ENCODE results near the gene SYNRG.
"Not testable (repeated sequence)": the region's sequence is repeated elsewhere in the genome, so short reads cannot be mapped to it uniquely, and the experiment has no call there.

Gene SYNRG

GRCh38 chr17:37610971-37611370, 1.8 kb upstream of the SYNRG start:
- DNase-seq: no peak
- Mint-ChIP-seq H3K36me3 (peaks cover 21% of the 10 kb centered on the region), H3K4me3 (no peak overlapping the region), H3K27me3 (no peaks in the 10 kb centered on the region), H3K9me3 (no peaks in the 10 kb centered on the region), H3K27ac (no peak overlapping the region), H3K4me1 (peaks cover 20% of the 10 kb centered on the region)
- CTCF ChIA-PET: interaction anchor here (1.6 to 2.2 kb wide), 2 partner anchors 16 to 41 kb away, joined by 5 to 6 read pairs; no protein-coding TSS in a partner anchor

- H3K9me3 Mint-ChIP-seq, DNase-seq, H3K27me3 Mint-ChIP-seq: not testable (repeated sequence)
- H3K36me3 Mint-ChIP-seq: peaks cover 29% of the 10 kb centered on the region
- CTCF ChIA-PET: interaction anchor here (1.0 to 2.2 kb wide), 2 partner anchors 18 to 40 kb away, joined by 3 to 5 read pairs; no protein-coding TSS in a partner anchor
- H3K27ac Mint-ChIP-seq: peak overlapping the region; percentile 88
- H3K4me1 Mint-ChIP-seq: peaks cover 30% of the 10 kb centered on the region
- peak overlapping the region; percentile 72 for H3K4me3 Mint-ChIP-seq
Observed at GRCh38 chr17:37610041-37610420, 813 bp upstream of the SYNRG start.

- Mint-ChIP-seq H3K4me3 (peak overlapping the region; percentile 72), H3K9me3 (no peaks in the 10 kb centered on the region), H3K27me3 (no peaks in the 10 kb centered on the region), H3K4me1 (peaks cover 44% of the 10 kb centered on the region), H3K36me3 (peaks cover 35% of the 10 kb centered on the region), H3K27ac (peak overlapping the region; percentile 88)
- CTCF ChIA-PET: interaction anchor here (1.1 to 1.6 kb wide), 3 partner anchors 34 to 208 kb away, joined by 3 to 4 read pairs (median 3); partner anchors contain the start of gene DDX52
- no peak for DNase-seq
Observed at GRCh38 chr17:37608351-37609169, 658 bp downstream of the SYNRG start.

GRCh38 chr17:37607637-37608331, 1.4 kb downstream of the SYNRG start:
- H3K4me1 Mint-ChIP-seq: peaks cover 51% of the 10 kb centered on the region
- peak overlapping the region; percentile 72 for H3K4me3 Mint-ChIP-seq
- DNase-seq: peak; percentile 46
- H3K36me3 Mint-ChIP-seq: peaks cover 40% of the 10 kb centered on the region
- H3K27ac Mint-ChIP-seq: peak overlapping the region; percentile 88
- H3K9me3 Mint-ChIP-seq: no peaks in the 10 kb centered on the region
- CTCF ChIA-PET: interaction anchor here (1.2 to 1.6 kb wide), 2 partner anchors 80 to 208 kb away, joined by 3 to 4 read pairs; no protein-coding TSS in a partner anchor
- no peaks in the 10 kb centered on the region for H3K27me3 Mint-ChIP-seq

GRCh38 chr17:37605813-37606505, 3.3 kb downstream of the SYNRG start:
- Mint-ChIP-seq H3K4me3 (peak overlapping the region; percentile 72), H3K27me3 (no peaks in the 10 kb centered on the region), H3K9me3 (no peaks in the 10 kb centered on the region), H3K4me1 (peaks cover 58% of the 10 kb centered on the region), H3K27ac (peak overlapping the region; percentile 88), H3K36me3 (peaks cover 45% of the 10 kb centered on the region)
- DNase-seq: peak; percentile 70
- CTCF ChIA-PET: interaction anchor here (0.6 to 1.0 kb wide), 2 partner anchors 16 to 185 kb away, joined by 3 read pairs; no protein-coding TSS in a partner anchor

GRCh38 chr17:37605081-37605480, 4.1 kb downstream of the SYNRG start:
- H3K36me3 Mint-ChIP-seq: peaks cover 49% of the 10 kb centered on the region
- peak overlapping the region; percentile 72 for H3K4me3 Mint-ChIP-seq
- H3K27ac Mint-ChIP-seq: peak overlapping the region; percentile 88
- no peaks in the 10 kb centered on the region for H3K27me3 Mint-ChIP-seq
- H3K9me3 Mint-ChIP-seq: no peaks in the 10 kb centered on the region
- peaks cover 63% of the 10 kb centered on the region for H3K4me1 Mint-ChIP-seq
- CTCF ChIA-PET: no interaction called here
- DNase-seq: no peak

- peaks cover 57% of the 10 kb centered on the region for H3K4me1 Mint-ChIP-seq
Observed at GRCh38 chr17:37604556-37604955, 4.7 kb downstream of the SYNRG start.

GRCh38 chr17:37598145-37598544, 11.1 kb downstream of the SYNRG start:
- Mint-ChIP-seq H3K36me3 (peaks cover 57% of the 10 kb centered on the region), H3K4me3 (no peak overlapping the region), H3K27ac (peak overlapping the region; percentile 62), H3K27me3 (no peaks in the 10 kb centered on the region), H3K4me1 (peaks cover 22% of the 10 kb centered on the region), H3K9me3 (no peaks in the 10 kb centered on the region)
- CTCF ChIA-PET: no interaction called here
- DNase-seq: no peak

More at GRCh38 chr17:37604556-37604955, 4.7 kb downstream of the SYNRG start:
- H3K27ac Mint-ChIP-seq: peak overlapping the region; percentile 88
- DNase-seq: no peak
- H3K36me3 Mint-ChIP-seq: peaks cover 52% of the 10 kb centered on the region
- H3K27me3 Mint-ChIP-seq: no peaks in the 10 kb centered on the region
- H3K9me3 Mint-ChIP-seq: no peaks in the 10 kb centered on the region
- peak overlapping the region; percentile 72 for H3K4me3 Mint-ChIP-seq
- CTCF ChIA-PET: no interaction called here

GRCh38 chr17:37592291-37592690, 16.9 kb downstream of the SYNRG start:
- no peak for DNase-seq
- Mint-ChIP-seq H3K27ac (no peak overlapping the region), H3K4me3 (no peak overlapping the region), H3K36me3 (peaks cover 58% of the 10 kb centered on the region), H3K4me1 (peaks cover 32% of the 10 kb centered on the region), H3K27me3 (no peaks in the 10 kb centered on the region), H3K9me3 (no peaks in the 10 kb centered on the region)
- CTCF ChIA-PET: interaction anchor here (1.1 kb wide), 1 partner anchor 17 kb away, joined by 3 read pairs; the partner anchor contains the start of gene SYNRG

GRCh38 chr17:37585066-37585465, 24.2 kb downstream of the SYNRG start:
- Mint-ChIP-seq H3K4me1 (peaks cover 6% of the 10 kb centered on the region), H3K9me3 (no peaks in the 10 kb centered on the region), H3K36me3 (peaks cover 40% of the 10 kb centered on the region), H3K4me3 (no peak overlapping the region), H3K27ac (no peak overlapping the region), H3K27me3 (no peaks in the 10 kb centered on the region)
- no peak for DNase-seq
- CTCF ChIA-PET: no interaction called here

- Mint-ChIP-seq H3K27me3 (no peaks in the 10 kb centered on the region), H3K4me1 (no peaks in the 10 kb centered on the region), H3K36me3 (peaks cover 61% of the 10 kb centered on the region)
Observed at GRCh38 chr17:37576281-37576680, 32.9 kb downstream of the SYNRG start.

GRCh38 chr17:37574427-37574826, 34.8 kb downstream of the SYNRG start:
- DNase-seq: no peak
- no peaks in the 10 kb centered on the region for H3K4me1 Mint-ChIP-seq
- no peak overlapping the region for H3K4me3 Mint-ChIP-seq
- H3K36me3 Mint-ChIP-seq: peaks cover 65% of the 10 kb centered on the region
- H3K9me3 Mint-ChIP-seq: no peaks in the 10 kb centered on the region
- CTCF ChIA-PET: no interaction called here
- no peaks in the 10 kb centered on the region for H3K27me3 Mint-ChIP-seq
- H3K27ac Mint-ChIP-seq: no peak overlapping the region

More at GRCh38 chr17:37576281-37576680, 32.9 kb downstream of the SYNRG start:
- DNase-seq: no peak
- Mint-ChIP-seq H3K27ac (no peak overlapping the region), H3K4me3 (no peak overlapping the region), H3K9me3 (no peaks in the 10 kb centered on the region)
- CTCF ChIA-PET: no interaction called here

GRCh38 chr17:37571674-37572073, 37.5 kb downstream of the SYNRG start:
- CTCF ChIA-PET: no interaction called here
- Mint-ChIP-seq H3K27ac (no peak overlapping the region), H3K4me1 (no peaks in the 10 kb centered on the region), H3K9me3 (no peaks in the 10 kb centered on the region), H3K27me3 (no peaks in the 10 kb centered on the region), H3K36me3 (peaks cover 69% of the 10 kb centered on the region), H3K4me3 (no peak overlapping the region)
- no peak for DNase-seq

Data from activated naive CD4-positive, alpha-beta T cell treated with anti-CD3 and anti-CD28 coated beads, Interleukin-2, amount 10 ng/mL, durations not matched to agents 7 days and 5 days (primary cell).